ENCODE measurements around the gene TEKT4.
"Not testable (repeated sequence)": the region's sequence is repeated elsewhere in the genome, so short reads cannot be mapped to it uniquely, and the experiment has no call there.

The TEKT4 gene, protein sequence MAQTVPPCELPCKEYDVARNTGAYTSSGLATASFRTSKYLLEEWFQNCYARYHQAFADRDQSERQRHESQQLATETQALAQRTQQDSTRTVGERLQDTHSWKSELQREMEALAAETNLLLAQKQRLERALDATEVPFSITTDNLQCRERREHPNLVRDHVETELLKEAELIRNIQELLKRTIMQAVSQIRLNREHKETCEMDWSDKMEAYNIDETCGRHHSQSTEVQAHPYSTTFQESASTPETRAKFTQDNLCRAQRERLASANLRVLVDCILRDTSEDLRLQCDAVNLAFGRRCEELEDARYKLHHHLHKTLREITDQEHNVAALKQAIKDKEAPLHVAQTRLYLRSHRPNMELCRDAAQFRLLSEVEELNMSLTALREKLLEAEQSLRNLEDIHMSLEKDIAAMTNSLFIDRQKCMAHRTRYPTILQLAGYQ

DNA sequence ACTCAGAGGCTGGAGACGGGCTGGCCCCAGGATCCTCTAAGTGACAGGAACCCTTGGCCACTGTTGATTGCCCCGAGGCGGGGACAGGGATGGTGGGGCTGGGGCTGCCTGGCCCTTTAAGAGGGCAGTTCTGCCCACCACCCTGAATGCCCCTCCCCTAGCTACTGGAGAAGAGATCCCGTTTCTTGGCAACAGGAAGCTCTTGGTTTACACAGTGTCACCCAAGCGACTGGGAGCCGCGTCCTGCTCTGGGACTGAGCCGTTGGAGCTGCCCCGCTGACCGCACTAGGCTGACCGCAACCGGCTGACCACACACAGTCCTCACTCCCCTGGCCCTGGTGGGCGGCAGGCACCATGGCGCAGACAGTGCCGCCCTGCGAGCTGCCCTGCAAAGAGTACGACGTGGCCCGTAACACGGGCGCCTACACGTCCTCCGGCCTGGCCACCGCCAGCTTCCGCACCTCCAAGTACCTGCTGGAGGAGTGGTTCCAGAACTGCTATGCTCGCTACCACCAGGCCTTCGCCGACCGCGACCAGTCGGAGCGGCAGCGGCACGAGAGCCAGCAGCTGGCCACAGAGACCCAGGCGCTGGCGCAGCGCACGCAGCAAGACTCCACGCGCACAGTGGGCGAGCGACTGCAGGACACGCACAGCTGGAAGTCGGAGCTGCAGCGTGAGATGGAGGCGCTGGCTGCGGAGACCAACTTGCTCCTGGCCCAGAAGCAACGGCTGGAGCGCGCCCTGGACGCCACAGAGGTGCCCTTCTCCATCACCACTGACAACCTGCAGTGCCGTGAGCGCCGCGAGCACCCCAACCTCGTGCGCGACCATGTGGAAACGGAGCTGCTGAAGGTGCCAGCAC is at the start of gene TEKT4:
Gene TEKT4, plus strand, starts transcription at position 205 of the 862 bp plus-strand sequence. Its CDS starts 150 bp downstream, at position 355.
- no peak for DNase-seq (ENCODE audit: low read depth in 2 of 2)

DNA sequence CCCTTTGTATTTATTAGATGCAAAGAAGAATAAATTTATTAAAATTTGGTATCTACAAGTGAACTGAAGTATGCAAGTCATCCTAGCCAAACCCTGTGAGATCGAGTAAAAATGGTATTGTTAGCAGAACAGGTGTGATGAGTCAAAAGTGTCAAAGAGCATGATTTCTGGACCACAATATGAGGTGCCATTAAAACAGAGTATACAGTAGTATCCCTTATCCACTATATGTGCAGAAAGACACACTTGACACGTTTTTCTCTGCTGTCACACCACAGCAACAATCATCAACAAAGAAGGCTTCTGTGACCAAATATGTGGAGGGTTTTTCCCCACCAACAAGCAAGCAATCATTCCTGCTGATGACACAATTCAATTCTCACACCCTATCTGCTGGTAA is 32.0 kb upstream of the TEKT4 start:
- not testable (repeated sequence) for DNase-seq (ENCODE audit: low read depth in 2 of 2)

DNA sequence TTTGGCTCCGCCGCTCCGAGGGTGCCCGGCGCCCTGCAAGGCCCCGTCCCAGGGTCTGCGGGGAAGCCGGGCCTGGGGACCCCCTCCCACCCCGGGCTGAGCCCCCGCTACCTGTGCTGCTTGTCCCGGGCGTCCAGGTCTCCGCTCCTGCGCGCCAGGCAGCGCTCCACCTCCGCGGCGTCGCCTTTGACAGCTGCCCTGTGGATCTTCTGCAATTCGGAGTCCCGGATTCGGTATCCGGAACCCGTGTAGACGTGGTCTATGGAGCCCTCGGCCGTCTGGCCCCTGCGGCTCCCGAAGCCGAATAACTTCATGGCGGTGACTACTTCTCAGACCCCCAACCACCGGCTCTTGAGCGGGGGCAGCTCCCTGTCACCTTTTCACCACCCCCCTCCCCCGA is 14.4 kb upstream of the TEKT4 start:
- DNase-seq (ENCODE audit: low read depth in 2 of 2), result not testable (repeated sequence)

DNA sequence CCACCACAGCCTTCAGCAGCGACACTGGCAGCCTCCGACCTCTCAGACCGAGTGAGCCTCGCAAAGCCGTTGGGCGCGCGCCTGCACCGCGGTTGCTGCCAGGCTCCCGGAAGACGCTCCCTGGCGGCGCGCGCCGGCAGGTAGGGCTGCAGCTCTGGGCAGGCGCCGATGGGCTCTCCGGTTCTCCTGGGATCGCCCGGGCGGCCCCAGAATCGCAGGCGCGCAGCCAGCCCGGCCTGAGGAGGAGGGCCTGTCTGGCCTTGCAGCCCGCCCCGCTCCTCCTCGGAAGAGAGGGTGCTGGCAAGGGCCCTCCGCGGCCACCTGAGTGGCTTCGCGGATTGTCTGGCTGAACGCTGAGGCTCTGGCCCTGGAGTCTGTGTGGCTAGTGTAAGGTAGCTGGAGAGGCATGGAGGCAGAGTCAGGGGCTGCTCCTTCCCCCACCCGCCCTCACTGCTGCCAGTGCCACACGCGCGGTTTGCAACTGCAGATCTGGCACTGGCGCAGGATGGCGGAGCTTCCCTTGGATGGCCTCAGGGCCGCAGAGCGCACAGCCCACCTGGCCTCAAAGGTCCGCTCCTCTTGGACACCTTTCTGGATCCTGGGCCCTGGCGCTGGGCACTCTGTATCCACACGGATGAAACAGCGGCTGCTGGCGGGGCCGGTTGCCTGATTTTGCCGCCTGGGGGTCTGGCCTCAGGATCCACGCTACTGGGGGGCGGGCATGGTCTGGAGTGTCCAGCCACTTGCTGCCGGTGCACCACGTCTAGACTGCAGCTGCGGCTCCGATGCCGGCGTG is 13.7 kb upstream of the TEKT4 start:
- DNase-seq (ENCODE audit: low read depth in 2 of 2), result peak in 1 of 2 donors; percentile 16

DNA sequence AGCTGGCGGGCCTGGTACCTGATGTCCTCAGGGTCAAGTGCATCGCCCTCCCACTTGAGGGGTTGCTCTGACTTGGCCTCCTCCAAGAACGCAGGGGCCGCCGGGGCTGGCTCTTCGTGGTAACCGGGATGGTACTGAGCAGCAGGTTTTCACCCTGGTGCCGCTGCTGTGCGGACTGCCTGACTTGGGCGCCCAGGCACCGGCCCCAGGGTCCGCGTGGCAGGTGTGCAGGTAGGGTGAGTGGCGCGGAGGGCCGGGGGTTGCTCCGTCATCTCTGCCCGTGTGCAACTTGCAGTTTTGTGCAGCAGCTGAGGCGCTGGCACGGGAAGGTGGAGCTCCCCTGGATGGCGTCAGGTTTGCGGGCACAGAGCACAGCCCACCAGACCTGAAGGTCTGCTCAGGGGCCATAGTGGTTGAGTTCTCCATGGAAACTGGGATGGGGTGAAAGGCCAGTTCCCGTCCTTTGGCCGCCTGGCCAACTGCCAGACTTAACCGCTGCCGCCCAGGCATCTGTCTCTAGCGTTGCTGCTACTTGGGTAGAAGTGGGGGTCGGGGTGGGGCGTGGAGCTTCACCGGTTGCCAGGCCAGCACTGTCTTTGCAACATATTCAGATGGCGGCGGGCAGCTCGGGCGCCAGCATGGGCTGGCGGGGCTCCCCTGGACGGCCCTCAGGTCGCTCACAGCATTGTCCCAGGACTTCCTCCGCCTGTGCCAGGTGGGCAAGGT is 12.9 kb upstream of the TEKT4 start:
- not testable (repeated sequence) for DNase-seq (ENCODE audit: low read depth in 2 of 2)

DNA sequence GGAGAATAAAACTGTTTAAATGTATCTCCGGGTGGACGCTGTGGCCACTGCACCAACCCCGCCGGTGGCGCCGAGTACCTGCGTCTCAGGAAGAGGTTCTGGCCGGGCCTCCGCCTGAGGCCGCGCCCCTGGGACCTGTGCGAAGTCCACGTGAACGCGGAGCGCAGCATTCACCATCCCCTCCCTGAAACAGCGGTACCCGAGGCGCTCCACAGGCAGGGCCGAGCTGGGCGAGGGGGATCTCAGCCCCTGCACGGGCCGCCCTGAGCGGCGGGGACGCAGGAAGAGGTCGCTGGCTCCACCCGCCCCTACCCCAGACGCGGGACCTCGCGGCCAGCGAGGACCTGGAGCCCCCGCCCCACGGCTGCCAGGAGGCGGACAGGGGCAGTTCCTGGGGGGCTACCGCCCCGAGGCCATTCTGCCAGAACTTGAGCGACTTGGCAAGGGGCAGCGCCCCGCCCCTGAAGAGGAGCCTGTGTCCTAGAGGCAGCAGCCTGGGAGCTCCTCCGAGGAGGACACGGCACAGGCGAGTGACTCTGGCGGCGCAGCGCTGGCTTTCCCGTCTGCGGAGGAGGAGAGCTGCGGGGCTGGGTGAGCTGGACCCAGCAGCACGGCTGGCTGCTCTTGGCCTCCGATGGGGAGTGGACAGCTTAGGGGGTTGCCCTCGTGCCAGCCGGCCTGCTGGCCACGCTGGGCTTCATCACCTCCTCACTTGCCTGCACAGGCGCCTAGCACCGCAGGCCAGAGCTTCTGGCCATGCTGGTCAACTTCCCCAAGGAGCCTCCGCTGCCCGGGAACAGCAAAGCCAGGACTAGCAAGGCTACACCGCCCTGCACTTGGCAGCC is 9.7 kb upstream of the TEKT4 start:
- DNase-seq (ENCODE audit: low read depth in 2 of 2), result no peak

DNA sequence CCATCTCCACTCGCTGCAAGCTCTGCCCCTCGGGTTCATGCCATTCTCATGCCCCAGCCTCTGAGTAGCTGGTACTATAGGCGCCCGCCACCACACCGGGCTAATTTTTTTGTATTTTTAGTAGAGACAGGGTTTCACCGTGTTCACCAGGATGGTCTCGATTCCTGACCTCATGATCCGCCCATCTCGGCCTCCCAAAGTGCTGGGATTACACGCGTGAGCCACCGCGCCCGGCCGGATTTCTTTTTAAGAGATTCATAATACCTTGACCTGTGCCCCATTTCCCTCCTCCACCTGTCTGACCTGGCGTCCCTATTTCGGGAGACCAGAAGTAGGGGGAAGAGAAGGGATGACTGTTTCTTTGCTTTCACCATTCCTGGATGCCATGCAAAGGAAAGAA is 8.3 kb upstream of the TEKT4 start:
- not testable (repeated sequence) for DNase-seq (ENCODE audit: low read depth in 2 of 2)

DNA sequence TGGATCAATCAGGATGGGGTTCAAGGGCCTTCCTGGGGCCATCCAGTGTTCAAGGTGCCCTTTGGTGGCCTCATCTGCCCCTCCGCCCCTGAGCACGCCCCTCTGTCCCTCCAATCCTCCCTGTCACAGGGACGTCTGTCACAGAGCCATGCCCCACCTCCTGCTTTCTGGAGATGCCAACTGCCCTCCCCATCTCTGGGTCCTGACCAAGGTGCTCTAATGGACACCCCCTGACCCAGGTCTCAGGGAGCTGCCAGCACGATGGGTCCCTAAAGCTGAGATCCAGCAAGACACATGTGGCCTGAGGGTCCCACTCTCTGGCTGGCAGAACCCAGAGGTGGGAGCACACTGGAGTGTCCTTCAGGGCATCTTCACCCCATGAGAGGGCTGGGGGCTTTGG is 2.1 kb upstream of the TEKT4 start:
- DNase-seq (ENCODE audit: low read depth in 2 of 2), result no peak

DNA sequence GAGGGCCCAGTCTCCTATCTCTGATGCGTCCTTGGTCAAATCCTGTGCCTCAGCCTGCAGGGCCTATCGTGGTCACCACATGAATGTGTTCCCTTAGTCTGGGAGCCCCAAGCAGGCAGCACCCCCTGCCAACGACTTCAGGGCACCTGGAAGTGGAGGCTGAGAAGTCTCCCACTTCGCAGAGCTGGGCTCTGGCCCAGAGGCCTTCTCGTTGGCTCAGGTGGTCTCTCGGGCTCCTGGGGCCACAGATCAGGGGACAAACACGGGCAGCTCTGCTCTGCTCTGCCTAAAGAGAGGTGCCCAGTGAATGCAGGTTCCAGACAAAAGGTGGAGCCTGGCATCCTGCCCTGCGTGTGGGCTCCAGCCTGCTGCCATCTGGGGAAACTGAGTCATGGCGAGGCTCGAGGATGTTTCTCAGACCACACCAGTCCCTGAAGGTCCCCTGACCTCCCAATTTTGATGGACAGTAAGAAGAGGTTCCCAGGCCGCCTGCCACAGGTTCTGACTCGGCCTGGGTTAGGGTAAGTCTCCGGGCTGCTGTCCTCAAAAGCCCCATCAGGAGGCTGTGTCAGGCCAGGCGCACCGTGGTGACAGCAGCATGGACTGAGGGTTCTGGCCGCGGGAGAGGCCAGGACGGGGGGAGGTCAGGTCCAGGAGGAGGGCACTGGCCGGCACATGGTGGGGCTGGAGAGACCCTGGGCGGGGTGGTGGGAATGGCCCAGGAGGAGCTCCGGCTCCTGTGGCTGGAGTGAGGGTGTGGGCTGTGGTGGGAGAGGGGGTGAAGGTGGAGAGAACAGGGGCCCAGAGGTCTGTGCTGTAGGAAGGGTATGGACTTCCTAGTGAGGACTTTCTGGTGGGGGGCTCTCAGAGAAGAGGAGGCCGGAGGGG is 1.4 kb upstream of the TEKT4 start:
- DNase-seq (ENCODE audit: low read depth in 2 of 2), result no peak

DNA sequence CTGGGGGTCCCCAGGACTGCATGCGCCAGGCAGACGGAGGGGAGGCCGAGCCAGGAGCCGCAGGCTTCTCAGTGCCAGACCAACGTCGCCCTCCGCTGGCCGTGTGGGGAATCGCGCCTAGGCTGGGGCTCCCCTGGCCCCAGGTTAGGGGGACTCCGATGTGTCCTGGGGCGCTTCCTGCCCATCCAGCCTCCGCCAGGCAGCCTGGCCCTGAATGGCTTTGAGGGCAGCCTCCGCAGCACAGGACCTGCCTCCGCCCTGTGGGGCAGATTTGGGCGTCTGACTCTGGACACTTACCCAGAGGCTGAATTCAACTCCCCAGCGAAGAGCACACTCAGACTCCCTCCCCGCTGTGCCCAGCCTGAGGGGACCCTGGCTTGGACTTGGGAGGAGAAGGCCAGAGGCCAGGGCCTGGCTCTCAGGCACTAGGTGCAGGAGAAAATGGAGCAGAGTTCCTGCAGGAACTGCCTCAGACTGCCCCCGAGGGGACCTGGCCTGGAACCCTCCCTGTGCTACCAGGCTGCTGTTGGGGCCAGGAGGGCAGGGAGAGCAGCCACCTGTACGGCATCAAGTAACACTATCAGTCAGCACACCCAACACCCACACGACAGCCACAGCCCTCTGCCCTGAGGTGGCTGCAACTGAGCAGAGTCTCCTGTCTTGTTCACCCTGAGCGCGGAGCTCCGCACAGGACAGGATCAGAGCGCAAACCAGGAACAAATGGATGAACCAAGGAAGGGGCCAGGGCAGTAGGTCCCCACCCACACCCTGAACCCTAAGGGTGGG is 597 bp upstream of the TEKT4 start:
- peak; percentile 19 to 46 for DNase-seq (ENCODE audit: low read depth in 2 of 2)

DNA sequence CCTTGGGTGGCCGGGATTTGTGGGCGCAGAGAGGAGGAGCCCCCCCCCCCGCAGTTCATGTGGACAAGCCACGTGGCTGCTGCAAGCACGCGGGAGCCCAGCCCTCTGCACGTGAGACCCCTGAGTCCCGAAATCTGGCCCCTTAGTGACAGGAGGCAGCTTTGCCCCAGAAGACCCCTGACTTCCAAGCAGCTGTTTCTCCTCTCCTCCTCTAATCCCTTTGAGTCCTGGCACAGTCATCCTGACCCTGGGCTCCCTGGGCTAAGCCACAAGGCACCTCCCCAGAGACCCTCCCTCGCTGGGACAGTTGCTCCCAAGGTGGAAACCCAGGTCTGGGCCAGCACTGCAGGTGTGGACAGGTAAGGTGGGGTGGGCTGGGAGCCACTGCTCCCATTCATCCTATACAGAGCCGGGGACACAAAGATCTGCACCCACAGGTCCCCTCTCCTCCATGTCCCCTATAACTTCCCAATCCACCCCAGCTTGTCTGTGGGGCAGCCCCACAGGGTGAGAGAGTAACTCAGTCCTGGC is 923 bp downstream of the TEKT4 start:
- DNase-seq (ENCODE audit: low read depth in 2 of 2), result no peak

DNA sequence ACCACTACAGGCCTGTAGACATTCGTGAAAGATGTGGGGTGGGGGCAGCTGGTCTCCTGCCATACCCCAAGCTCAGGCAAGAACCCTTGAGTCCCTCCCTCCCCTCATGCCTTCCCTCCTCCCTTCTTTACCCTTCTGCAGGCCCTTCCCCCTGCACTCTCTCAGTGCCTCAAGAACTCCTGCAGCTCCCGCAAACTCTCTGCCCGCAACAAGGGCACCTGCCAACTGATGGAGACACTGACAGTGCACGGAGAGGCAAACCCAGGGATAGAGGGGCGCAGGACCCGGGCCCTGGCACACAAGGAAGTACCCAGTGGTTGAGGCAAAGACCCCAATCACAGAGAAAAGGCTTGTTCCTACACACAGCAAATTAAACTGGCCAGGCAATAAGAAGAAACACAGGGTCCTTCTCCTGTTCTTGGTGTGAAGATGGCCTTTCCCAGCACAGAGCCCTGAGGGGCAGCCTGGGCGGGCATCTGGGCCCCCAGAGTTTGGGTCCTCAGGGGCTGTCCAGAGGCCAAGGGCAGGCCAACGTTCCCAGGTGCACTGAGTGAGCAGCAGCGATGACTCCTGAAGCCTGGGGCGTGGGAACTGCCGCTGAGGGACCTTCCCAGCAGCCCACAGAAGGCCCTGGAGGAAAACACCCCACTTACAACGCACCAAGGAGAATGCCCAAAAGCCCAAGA is 1.6 kb downstream of the TEKT4 start:
- no peak for DNase-seq (ENCODE audit: low read depth in 2 of 2)

DNA sequence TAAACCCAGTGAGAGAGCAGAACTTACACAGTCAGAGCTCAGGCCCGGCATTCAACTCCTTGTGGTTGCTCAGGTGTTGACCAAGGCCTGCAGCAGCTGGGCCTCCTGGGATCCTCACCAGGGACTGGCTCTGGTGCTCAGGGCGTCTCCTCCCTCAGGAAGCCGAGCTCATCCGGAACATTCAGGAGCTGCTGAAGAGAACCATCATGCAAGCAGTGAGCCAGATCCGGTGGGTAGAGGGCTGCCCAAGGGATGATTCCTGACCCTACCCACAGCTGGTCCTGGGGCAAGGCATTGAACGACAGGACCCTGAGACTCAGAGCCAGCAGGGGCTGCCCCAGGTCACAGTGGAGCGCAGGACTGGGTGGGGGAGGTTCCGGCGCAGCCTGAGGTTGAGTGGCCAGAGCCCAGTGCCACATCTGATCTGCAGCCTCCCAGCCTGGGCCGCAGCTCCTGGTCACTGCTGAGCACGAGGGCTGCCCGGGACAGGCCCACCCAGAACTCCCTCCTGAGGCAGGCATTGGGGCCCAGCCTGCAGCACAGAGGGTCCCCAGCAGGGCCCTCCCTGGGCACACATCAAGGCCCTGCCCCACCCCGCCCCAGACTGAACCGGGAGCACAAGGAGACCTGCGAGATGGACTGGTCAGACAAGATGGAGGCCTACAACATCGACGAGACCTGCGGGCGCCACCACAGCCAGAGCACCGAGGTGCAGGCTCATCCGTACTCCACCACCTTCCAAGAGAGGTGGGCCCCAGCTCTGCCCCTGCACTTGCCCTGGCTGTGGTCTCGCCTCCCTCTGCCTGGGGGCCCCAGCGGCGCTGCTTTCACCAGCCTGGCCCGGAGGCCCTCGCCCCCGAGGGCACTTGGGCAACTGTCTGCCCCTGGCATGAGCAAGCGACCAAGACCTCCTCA is 2.4 kb downstream of the TEKT4 start:
- DNase-seq (ENCODE audit: low read depth in 2 of 2), result no peak

DNA sequence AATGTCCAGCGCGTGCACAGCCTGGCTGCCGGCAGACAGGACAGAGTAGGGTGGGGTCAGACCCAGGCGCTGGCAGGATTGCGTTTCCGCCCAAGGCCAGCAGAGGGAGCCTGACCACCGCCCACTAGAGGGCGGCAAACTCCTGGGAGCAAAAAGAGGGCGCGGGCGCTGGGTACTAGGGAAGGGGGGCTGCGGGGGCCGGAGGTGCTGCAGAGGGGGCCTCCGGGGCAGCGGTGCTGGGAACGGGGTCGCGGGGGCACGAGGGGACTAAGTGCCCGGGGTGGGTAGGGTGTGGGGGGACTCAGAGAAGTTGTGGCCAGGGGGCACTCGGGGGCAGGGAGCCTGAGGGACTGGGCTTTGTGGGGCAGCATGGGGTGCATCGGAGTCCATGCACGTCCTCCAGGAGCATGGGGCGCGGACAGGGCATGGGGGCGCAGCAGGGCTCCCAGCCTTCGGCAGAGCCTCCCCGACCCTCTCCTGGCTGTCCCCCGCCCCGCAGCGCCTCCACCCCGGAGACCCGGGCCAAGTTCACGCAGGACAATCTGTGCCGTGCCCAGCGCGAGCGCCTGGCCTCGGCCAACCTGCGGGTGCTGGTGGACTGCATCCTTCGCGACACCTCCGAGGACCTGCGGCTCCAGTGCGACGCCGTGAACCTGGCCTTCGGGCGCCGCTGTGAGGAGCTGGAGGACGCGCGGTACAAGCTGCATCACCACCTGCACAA is 3.2 kb downstream of the TEKT4 start:
- DNase-seq (ENCODE audit: low read depth in 2 of 2), result peak; percentile 44 to 70

DNA sequence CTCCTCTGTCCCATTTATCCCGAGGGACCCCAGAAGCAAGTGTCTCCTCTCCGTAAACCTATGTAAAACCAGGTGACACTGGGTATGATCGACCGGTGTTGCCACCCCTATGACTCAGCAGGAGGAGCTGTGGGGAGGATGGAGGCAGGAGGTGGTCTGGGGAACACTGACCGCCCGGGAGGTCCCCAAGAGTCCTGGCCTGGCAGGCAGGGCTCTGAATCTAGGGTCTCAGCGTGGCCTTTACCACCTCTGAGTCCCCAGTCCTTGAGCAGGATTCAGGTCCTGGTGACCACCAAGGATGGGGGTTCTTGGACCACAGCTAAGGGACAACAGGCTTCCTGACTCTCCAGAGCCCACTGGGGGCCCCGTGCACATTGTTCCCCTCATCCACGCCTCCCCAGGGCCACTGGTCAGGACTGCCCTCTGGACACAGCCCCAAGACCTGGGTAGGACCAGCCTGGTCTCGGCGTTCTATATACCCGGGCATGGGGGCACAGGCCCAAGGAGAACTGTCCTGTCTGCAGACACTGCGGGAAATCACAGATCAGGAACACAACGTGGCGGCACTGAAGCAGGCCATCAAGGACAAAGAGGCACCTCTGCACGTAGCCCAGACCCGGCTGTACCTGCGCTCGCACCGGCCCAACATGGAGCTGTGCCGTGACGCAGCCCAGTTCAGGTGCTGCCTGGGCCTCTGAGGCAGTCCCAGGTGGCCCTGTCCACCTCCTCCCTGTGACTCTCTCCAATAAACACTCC is 4.0 kb downstream of the TEKT4 start:
- no peak for DNase-seq (ENCODE audit: low read depth in 2 of 2)
